ENCODE data around the gene ELAVL1.

DNA sequence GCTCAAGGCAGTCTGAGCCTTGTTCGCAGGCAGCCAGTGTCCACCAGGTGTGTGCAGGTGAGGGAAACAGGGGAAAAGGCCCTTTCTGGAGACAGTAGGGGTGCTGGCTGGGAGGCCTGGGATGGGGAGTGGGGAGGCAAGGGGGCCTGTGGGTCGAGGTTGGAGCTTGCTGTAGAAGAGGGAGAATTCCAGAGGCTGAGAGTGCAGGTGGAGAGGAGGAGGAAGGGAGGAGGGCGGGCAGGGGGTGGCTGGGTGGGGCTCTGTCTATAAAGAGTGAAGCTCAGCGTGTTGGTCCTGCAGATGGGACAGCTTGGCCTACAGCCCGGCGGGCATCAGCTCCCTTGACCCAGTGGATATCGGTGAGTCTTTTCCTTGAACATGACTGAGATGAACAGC, 47.0 kb upstream of the ELAVL1 start, which contains the start of gene CCL25:
- TF ChIP-seq, protein P1, sequence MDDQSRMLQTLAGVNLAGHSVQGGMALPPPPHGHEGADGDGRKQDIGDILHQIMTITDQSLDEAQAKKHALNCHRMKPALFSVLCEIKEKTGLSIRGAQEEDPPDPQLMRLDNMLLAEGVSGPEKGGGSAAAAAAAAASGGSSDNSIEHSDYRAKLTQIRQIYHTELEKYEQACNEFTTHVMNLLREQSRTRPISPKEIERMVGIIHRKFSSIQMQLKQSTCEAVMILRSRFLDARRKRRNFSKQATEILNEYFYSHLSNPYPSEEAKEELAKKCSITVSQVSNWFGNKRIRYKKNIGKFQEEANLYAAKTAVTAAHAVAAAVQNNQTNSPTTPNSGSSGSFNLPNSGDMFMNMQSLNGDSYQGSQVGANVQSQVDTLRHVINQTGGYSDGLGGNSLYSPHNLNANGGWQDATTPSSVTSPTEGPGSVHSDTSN (CRISPR knock-in tag; IDR thresholded peaks at IDR 0.05; ENCODE audit: borderline replicate concordance), result no peak
- TF ChIP-seq NFATC3 (CRISPR knock-in tag; IDR thresholded peaks at IDR 0.05) (no peak), RBFOX2 (IDR thresholded peaks at IDR 0.05; ENCODE audit: low read depth, low read length) (no peak)
